Stimulated activated CD4-positive, alpha-beta T cell treated with anti-CD3 and anti-CD28 coated beads, Interleukin-1b, Interleukin-23, amount 100 ng/mL, for 24 hours (primary cell): ENCODE measurements around the gene SCNM1.
"Not testable (repeated sequence)": the region's sequence is repeated elsewhere in the genome, so short reads cannot be mapped to it uniquely, and the experiment has no call there.

ENCODE experiments used
- DNase-seq, 4 experiments: peaks; one replicate each; pipeline ENCODE4 v3.0.0-alpha.2; 2020; ENCODE audit warnings: low read depth in 4 of 4, low spot score in 1 of 4

Gene SCNM1

GRCh38 chr1:151146412-151147131, 19.4 kb upstream of the SCNM1 start, which contains the start of gene SEMA6C:
TSS of gene SEMA6C (minus strand) at chr1:151146631. CDS start at chr1:151142621, 4,010 bp downstream.
- DNase-seq, result peak; percentile 59 to 85 (median 74)

DNA sequence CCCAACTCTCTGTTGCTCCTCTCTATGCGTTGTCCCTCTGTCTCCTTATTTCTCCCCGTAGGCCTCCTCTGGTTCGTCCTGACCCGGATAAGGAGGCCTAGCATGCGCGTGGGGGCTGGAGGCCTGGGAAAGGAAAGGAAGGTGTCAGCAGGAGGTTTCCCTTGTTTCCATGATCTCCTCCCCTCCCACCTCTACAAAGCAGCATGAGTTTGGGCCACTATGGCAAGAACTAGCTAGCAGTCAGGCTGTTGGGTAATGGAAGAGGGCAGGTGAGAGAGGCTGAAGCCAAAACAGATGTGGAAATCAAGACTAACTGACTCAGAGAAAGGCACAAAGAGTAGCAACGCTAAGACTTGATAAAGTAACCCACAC, 18.8 kb upstream of the SCNM1 start:
- DNase-seq, result no peak

DNA sequence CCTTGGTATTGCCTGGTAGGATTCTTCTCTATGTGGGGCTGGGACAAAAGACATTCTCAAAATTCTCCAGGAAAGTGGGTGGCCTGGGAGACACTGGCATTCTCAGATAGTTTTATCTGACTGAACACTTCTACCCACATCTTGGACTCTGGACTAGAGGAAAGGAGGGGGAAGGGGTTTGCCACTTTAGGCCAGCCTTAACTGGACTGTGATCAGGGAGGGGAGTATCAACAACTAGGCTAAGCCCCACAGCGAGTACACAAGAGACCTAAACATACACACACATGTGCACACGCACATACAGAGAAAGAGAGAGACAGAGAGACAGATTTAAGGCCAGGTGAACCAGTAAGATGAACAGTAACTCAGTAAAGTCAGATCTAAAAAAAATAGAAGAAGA, 18.3 kb upstream of the SCNM1 start:
- DNase-seq, result no peak

DNA sequence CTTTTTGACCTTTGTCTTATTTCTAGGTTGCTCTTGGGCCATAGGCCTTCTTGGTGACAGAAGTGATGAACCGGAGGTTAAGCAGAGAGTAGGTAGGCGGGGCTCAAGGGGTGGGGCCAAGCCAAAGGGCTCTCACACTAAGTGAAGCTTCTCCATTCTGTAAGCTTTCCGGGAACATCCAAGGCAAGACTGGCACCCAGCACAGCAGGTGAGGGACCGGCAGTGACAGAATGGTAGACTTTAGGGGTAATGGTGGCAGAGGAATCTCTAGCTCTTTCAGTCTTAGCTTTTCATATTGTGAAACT, 9.5 kb upstream of the SCNM1 start, which contains the start of gene TNFAIP8L2:
TNFAIP8L2 (plus strand) TSS at position 135 of the 305 bp plus-strand sequence. CDS start 2,049 bp downstream, outside the sequence.
- DNase-seq, result peak in 2 of 4 experiments; percentile 67 to 80

DNA sequence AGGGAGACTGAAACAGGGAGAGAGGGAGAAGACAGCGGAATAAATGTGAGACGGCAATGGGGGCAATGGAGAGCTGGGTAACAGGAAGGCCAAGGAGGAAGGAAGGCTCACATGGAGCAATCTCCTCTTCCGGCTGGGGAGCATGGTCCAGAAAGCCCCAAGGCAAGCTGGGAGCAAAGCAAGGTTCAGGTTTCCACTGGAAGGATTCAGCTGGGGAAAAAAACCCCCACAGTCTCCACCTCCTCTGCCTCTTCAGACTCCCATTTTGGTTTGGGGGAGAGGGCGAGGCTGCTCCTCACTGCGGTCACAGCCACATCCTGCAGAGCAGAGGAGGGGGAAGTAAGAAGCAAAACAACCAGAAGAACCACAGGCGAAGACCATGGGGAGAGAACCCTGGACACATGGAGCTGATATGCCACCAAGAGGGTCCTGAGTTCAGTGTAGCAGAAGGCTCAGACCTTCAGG, 8.8 kb upstream of the SCNM1 start:
- peak in 2 of 4 experiments; percentile 30 to 51 for DNase-seq

DNA sequence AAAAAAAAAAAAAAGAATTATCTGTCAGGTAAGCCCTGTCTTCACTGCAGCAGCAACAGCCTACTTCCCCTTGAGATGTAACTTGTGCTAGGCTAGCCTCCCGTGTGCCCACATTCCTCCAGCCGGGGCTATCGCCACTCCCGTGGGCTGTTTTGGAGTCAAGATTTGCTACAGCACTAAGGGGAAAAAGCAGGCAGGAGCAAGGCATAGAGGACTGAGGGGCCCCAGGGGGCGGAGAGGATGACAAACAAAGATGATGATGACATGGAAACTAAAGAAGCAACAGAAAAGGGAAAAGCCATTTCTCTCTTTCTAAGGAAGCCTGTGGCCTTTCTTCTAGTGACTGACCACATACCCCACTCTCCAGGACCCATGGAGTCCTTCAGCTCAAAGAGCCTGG, 7.6 kb upstream of the SCNM1 start:
- peak in 1 of 4 experiments; percentile 54 for DNase-seq

DNA sequence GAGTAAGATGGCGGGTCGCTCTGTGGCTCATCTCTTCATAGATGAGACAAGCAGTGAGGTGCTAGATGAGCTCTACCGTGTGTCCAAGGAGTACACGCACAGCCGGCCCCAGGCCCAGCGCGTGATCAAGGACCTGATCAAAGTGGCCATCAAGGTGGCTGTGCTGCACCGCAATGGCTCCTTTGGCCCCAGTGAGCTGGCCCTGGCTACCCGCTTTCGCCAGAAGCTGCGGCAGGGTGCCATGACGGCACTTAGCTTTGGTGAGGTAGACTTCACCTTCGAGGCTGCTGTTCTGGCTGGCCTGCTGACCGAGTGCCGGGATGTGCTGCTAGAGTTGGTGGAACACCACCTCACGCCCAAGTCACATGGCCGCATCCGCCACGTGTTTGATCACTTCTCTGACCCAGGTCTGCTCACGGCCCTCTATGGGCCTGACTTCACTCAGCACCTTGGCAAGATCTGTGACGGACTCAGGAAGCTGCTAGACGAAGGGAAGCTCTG, 7.1 kb upstream of the SCNM1 start:
- DNase-seq, result no peak

- DNase-seq, result no peak
These were observed 6.6 kb upstream of the SCNM1 start for GRCh38 chr1:151159373-151159772.

GRCh38 chr1:151164732-151165280, 1.1 kb upstream of the SCNM1 start:
- DNase-seq, result no peak

GRCh38 chr1:151165281-151165737, 635 bp upstream of the SCNM1 start:
- DNase-seq, result no peak

DNA sequence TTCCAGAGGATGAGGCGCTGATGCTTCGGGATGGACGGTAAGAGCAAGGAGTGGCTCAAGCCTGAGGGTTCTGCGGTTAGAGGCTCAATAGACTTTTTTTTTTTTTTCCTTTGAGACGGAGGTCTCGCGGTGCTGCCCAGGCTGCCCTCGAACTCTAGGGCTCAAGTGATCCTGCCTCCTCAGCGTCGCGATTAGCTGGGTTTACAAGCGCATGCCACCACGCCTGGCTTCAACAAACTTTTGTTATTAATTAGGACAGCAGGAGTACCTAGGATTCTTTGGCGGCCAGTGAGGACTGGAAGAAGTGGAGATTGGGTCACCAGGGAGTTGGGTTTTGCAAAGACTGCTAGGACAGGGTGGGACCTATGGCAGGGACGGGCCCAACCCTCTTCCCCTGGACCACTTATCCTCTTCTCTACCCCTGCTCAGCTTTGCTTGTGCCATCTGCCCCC, 587 bp downstream of the SCNM1 start:
- no peak for DNase-seq

DNA sequence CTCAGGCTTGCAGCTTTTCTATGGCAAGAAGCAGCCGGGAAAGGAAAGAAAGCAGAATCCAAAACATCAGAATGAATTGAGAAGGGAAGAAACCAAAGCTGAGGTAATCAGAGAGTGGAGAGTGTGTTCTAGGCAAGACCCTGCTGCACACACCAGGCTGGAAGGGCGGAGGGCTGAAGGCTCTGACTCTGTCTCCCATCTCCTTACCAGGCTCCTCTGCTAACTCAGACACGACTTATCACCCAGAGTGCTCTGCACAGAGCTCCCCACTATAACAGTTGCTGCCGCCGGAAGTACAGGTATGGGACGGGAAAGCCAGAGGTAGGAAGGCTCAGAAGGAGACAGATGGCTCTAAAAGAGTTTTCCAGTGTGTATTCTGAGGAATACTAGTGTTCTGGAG, 1.2 kb downstream of the SCNM1 start:
- no peak for DNase-seq

DNA sequence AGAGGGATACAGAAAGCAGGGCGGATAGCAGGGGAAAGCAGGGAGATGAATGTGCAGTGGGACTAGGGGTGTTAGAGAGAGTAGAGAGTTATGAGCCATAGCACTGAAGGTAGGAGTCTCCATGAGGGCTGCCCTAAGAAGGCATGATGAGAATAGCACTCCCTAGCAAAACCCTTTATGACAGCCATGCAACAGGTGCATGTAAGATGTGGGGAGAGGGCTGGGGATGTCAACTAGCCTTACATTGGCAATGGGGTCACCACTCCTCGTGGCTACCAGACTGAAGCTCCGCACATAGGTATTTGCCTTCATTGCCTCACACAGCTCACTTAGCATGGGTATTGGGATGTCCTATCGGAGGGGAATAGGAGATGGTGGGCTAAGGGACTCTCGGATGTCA, 5.2 kb downstream of the SCNM1 start:
- DNase-seq, result no peak

DNA sequence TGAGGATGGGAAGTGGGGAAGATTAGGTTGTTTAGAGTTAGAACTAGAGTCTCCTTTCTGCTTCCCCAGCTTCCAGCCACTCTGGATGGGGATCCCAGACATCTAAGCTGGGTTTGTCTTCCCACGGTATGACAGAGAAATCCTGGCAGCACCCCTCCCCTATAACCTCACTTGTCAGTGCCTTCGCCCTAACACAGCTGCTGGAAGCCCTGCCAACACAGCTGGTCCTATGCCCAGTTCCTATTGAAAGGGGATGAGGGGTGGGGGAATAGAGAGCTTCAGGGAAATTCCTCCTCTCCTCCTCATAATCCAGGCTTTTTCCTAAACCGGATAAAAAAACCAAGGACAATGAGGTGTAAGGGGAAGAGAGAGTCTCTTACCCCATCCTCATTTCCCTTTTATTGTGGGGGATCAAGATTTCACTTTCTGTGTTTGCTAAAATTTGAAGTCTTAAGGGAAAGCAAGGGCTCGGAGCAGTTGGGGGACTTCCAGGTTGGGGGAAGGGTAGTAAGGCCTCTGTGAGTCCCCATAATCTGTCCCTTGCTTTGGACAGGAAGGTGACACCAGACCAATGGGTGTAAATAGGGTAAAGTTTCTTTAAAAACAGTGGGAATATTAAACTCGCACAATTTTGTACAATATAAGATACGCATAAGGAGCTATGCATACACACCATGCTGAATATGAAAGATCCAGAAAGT, 9.2 kb downstream of the SCNM1 start:
- DNase-seq, result no peak

DNA sequence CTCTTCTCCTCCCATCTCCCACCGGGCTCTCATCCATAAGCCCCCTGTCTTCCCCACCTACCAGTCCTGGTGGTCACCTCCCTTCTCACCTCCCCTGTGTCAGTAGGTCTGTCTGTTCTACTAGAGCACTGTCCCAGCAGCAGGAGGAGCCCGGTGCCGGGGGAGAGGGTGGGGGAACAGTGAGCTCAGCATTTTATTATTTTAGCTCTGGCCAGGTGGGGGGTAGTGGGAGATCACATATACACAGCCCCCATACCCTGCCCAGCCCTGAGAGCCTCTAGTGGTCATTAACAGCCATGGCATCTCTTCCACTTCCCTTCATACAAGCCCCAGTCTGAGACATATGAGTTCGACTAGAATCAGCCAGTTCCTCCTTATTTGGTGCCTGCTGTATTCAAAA, 9.9 kb downstream of the SCNM1 start, which contains the start of gene TMOD4:
TMOD4 (minus strand) TSS at position 119 of the 400 bp plus-strand sequence. CDS start 1,106 bp downstream, outside the sequence.
- no peak for DNase-seq

DNA sequence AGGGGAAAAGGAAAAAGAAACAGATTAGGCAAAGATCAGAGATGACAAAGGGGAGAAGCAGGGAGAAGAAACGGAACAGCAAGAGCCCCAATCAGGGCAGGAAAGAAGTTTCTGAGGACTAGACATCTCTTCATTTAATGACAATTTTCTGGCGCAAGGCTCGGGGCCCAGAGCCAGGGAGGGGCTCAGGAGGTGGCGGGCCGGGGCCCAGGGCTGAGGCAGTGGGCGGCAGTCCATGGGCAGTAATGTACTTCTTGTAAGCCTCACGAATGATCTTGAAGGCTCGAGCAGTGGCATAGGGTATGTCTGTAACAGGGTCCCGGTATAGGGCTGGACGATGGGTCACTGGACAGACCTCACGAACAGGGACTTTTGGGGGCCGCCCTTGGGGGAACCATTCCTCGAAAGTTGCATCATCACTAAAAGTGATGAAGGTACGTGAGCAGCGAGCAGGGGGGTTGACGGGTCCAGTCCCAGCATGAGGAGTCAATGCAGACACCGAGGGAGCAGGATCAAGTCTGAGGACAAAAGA, 10.6 kb downstream of the SCNM1 start:
- no peak for DNase-seq

DNA sequence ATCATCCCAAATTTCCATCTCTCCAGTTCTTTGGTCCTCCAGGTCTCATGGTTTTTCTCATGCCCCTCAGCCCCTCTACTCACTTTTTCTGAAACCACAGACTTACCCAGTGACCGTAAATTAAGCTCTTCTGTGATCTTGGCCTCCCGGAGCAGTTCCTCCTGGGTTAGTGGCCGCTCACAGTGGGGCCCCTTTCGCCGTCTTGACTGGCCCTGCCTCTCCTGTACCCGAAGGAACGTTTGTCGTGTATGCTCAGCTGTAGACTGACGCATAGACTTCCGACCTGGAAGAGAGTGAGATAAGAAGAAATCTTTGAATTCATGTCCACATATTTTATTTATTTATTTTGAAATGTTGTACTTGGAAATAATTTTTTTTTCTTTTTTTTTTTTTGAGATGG, 18.3 kb downstream of the SCNM1 start:
- no peak for DNase-seq

DNA sequence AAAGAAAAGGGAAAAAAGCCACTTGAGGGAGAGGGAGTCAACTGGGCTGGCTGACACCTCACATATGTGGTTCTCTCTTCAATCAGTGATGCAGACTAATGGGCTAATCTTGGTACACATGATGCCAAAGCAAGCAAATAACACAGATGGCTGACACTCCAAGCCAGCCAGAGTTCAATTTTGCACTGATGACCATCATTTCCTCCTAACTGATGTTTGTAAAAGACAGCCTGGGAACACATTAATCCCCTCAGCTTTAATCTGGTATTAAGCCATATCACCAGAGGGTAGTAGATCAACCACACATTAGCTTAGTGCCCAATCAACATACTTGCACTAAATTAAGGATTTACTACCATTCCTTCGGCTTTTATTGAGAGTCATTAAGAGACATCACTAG, 21.3 kb downstream of the SCNM1 start:
- DNase-seq, result no peak

- not testable (repeated sequence) for DNase-seq
These were observed 22.7 kb downstream of the SCNM1 start for GRCh38 chr1:151188667-151189066.

DNA sequence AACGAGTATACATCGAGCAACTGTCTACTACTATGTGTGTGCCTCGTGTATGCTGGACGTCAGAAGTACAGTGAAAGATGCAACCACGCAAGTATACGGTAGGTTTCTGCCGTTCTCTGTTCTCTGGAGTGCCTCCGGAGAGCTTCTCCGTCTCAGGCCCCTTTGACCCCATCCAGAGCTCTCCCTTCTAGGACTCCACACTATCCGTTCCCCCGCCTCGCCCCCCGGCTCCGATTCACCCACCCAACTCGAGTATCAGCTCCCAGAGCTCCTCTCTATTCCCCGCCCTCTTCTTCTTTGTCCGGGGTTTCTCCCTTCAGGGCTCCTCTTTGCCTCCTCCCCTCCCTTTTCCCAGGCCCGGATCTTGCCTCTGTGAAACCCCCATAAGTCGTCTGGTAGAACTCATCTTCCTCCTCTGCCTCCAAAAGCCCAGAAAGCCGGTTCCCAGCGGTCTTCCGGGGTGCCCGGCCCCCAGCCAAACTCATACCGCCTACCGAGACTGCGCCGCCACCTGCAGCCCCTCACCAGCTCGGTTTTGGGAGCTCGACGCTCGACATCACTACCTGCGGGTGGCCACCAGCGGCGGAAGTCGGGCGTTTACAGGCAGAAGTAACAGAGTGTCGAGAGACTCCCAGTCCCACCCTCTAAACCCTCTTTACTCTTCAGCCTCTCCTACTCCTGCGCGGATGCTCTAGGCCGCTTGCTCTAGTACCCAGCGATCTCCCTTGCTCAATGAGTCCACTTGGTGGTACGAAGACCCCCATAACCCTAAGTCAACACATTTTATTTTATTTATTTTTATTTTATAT, 23.9 kb downstream of the SCNM1 start, which contains the start of gene VPS72:
VPS72 (minus strand) TSS at position 561 of the 809 bp plus-strand sequence; CDS start at position 485, 76 bp downstream.
- DNase-seq, result peak; percentile 65 to 80 (median 74)
